ENCODE results near the gene EIF4G1. TPM values are rescaled to one million over a fixed set of nuclear protein-coding genes. Genes with fewer than 3 reads are reported as not detected.

The EIF4G1 gene
- total RNA-seq, 4 donors from 2014 or later = 474 to 863 (median 735) TPM

DNA sequence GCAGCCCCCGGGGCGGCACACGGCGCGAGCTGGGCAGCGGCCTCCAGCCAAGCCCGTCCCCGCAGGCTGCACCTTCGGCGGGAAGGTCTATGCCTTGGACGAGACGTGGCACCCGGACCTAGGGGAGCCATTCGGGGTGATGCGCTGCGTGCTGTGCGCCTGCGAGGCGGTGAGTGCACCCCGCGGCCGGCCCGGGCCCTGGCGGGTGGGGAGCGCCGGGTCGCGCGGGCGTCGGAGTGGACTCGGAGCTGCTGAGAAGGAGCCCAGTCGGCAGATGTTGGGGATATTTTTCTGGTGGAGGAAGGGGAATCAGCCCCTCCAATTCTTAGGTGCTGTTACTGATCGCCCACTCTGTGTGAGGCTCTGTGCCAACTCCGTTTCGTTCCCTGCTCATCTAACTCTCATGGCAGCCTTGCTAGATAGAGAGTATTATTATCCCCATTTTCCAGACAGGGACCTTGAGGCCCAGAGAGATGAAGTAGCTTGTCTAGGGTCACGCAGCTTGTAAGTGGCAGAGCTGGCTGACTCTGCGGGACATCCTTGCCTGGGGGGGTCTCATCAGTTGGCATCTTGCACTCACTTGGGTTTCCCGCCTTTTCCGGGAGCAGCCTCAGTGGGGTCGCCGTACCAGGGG is 66.3 kb downstream of the EIF4G1 start:
- Histone ChIP-seq H3K27me3 (peaks cover 4 to 15% (median 5%) of the 10 kb centered on the region in 3 donors), H3K4me1 (peaks cover 19 to 23% of the 10 kb centered on the region in 2 donors), H3K4me3 (peak overlapping the region; percentile 45 to 61 (median 54)), H3K36me3 (no peaks in the 10 kb centered on the region), H3K27ac (peak overlapping the region; percentile 2 to 78 (median 74)), H3K9me3 (no peaks in the 10 kb centered on the region)
- intact Hi-C loops (cut with DNase I; ENCODE audit: low total_unique reads) = no loop called here
- DNase-seq (no peak), ATAC-seq (peak; percentile 5 to 10)
- in situ Hi-C loops (cut with MboI; ENCODE audit: low sequenced_read_pairs in 4 of 4) = no loop called here
- no peak for TF ChIP-seq POLR2A (IDR thresholded peaks at IDR 0.05)
- TF ChIP-seq CTCF (IDR thresholded peaks at IDR 0.05 in 4 of 5, conservative IDR thresholded peaks at IDR 0.05 in 1 of 5) = no peak

- TF ChIP-seq POLR2A (IDR thresholded peaks at IDR 0.05) = no peak
- no peak for TF ChIP-seq CTCF (IDR thresholded peaks at IDR 0.05 in 4 of 5, conservative IDR thresholded peaks at IDR 0.05 in 1 of 5)
- no peaks in the 10 kb centered on the region for H3K9me3 ChIP-seq
- no peak for DNase-seq
- H3K27ac ChIP-seq = peak overlapping the region; percentile 2 to 78 (median 60)
- ATAC-seq = no peak
- intact Hi-C loops (cut with DNase I; ENCODE audit: low total_unique reads) (no loop called here), in situ Hi-C loops (cut with MboI; ENCODE audit: low sequenced_read_pairs in 4 of 4) (no loop called here)
- no peaks in the 10 kb centered on the region for H3K36me3 ChIP-seq
- H3K27me3 ChIP-seq = peaks cover 4 to 15% (median 5%) of the 10 kb centered on the region in 3 donors
- H3K4me3 ChIP-seq = peak overlapping the region; percentile 45 to 61 (median 54)
- peaks cover 19 to 23% of the 10 kb centered on the region in 2 donors for H3K4me1 ChIP-seq
Observed at GRCh38 chr3:184381261-184382224, 67.1 kb downstream of the EIF4G1 start.

DNA sequence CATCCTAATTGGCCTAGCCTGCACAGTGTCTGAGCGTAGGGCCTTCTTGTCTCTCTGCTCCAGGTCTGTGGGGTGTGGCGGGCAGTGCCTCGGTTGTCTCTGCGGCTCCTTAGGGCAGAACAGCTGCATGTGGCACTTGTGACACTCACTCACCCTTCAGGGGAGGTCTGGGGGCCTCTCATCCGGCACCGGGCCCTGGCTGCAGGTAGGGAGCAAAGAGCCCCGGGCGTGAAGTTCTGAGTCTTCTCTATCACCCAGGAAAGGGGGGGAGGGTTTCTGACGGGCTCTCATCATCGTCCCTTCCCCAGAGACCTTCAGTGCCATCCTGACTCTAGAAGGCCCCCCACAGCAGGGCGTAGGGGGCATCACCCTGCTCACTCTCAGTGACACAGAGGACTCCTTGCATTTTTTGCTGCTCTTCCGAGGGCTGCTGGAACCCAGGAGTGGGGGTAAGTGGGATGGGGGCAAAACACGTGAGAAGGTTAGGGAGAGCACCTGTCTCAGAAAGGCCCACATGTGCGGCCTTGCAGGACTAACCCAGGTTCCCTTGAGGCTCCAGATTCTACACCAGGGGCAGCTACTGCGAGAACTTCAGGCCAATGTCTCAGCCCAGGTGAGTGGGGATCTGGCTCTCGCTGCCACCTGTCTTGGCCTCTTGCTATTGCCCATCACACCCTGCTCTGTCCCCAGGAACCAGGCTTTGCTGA is 68.1 kb downstream of the EIF4G1 start:
- Histone ChIP-seq H3K9me3 (no peaks in the 10 kb centered on the region), H3K27ac (no peak overlapping the region), H3K4me1 (peaks cover 19 to 23% of the 10 kb centered on the region in 2 donors), H3K27me3 (peaks cover 4 to 15% (median 5%) of the 10 kb centered on the region in 3 donors), H3K36me3 (no peaks in the 10 kb centered on the region), H3K4me3 (no peak overlapping the region)
- intact Hi-C loops (cut with DNase I; ENCODE audit: low total_unique reads) = no loop called here
- ATAC-seq (no peak), DNase-seq (no peak)
- TF ChIP-seq POLR2A (IDR thresholded peaks at IDR 0.05) (no peak), CTCF (IDR thresholded peaks at IDR 0.05 in 4 of 5, conservative IDR thresholded peaks at IDR 0.05 in 1 of 5) (no peak)
- in situ Hi-C loops (cut with MboI; ENCODE audit: low sequenced_read_pairs in 4 of 4) = no loop called here

DNA sequence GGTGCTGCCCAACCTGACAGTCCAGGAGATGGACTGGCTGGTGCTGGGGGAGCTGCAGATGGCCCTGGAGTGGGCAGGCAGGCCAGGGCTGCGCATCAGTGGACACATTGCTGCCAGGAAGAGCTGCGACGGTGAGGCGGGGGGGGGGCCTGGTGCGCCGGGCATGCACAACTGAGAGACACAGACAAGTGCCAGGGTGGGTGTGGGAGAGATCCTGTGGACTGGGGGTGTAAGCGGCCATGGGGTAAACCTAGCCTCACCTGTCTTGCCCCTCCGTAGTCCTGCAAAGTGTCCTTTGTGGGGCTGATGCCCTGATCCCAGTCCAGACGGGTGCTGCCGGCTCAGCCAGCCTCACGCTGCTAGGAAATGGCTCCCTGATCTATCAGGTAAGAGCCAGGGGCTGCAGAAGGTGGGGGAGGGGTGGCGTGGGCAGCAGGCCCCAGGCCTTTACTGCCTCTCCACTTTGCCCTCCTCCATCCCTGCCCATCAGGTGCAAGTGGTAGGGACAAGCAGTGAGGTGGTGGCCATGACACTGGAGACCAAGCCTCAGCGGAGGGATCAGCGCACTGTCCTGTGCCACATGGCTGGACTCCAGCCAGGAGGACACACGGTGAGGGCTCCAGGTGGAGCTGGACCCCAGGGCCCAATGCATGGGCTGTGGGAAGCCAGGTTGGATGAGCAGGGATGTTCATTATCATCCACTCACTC is 68.8 kb downstream of the EIF4G1 start:
- ATAC-seq (no peak), DNase-seq (no peak)
- in situ Hi-C loops (cut with MboI; ENCODE audit: low sequenced_read_pairs in 4 of 4) = no loop called here
- TF ChIP-seq POLR2A (IDR thresholded peaks at IDR 0.05) (no peak), CTCF (IDR thresholded peaks at IDR 0.05 in 4 of 5, conservative IDR thresholded peaks at IDR 0.05 in 1 of 5) (no peak)
- H3K4me3 ChIP-seq = no peak overlapping the region
- H3K36me3 ChIP-seq = no peaks in the 10 kb centered on the region
- peaks cover 4 to 15% (median 5%) of the 10 kb centered on the region in 3 donors for H3K27me3 ChIP-seq
- intact Hi-C loops (cut with DNase I; ENCODE audit: low total_unique reads) = no loop called here
- H3K9me3 ChIP-seq = no peaks in the 10 kb centered on the region
- peaks cover 12 to 18% of the 10 kb centered on the region in 2 donors for H3K4me1 ChIP-seq
- H3K27ac ChIP-seq = no peak overlapping the region

Data from gastrocnemius medialis (tissue), 4 donors.